DOHH2 (cell line): ENCODE measurements around the gene HSPE1.

Experiments
- EZH2phosphoT487 ChIP-seq: fragments of 200-600 bp; sonication (generic); IDR thresholded peaks from 2 replicates; pipeline ENCODE4 v1.6.1; 2017; ENCODE audit warnings: borderline replicate concordance, mild to moderate bottlenecking, antibody characterized with exemption, low read length, moderate library complexity, mixed read lengths
- TF ChIP-seq, protein P1 (sequence below): fragments of 200-600 bp; sonication (generic); IDR thresholded peaks from one replicate; pipeline ENCODE4 v1.5.1; 2014; ENCODE audit warnings: antibody characterized with exemption, mild to moderate bottlenecking, low read depth, low read length; ENCODE audit not compliant: poor library complexity, severe bottlenecking

DNA sequence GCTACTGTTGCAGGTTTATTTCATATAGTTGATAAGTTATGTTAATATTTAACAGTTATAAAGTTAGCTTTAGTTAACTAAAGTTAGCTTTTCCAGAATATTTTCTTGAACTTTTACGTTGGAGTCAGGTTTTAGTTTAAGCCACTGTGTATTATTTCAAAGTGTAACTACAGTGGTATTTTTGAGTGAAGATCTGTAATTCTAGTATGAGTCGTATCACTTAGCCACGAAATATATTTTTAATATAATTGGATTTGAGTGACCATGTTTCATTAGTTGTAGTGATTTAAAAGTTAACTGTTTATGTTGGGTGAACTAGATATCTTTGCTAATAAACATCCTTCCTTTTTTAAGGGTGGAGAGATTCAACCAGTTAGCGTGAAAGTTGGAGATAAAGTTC, 2.5 kb downstream of the HSPE1 start:
- TF ChIP-seq, protein P1, sequence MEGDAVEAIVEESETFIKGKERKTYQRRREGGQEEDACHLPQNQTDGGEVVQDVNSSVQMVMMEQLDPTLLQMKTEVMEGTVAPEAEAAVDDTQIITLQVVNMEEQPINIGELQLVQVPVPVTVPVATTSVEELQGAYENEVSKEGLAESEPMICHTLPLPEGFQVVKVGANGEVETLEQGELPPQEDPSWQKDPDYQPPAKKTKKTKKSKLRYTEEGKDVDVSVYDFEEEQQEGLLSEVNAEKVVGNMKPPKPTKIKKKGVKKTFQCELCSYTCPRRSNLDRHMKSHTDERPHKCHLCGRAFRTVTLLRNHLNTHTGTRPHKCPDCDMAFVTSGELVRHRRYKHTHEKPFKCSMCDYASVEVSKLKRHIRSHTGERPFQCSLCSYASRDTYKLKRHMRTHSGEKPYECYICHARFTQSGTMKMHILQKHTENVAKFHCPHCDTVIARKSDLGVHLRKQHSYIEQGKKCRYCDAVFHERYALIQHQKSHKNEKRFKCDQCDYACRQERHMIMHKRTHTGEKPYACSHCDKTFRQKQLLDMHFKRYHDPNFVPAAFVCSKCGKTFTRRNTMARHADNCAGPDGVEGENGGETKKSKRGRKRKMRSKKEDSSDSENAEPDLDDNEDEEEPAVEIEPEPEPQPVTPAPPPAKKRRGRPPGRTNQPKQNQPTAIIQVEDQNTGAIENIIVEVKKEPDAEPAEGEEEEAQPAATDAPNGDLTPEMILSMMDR = no peak
- TF ChIP-seq EZH2phosphoT487 = no peak
